ENCODE results near the gene EGFR.

DNA sequence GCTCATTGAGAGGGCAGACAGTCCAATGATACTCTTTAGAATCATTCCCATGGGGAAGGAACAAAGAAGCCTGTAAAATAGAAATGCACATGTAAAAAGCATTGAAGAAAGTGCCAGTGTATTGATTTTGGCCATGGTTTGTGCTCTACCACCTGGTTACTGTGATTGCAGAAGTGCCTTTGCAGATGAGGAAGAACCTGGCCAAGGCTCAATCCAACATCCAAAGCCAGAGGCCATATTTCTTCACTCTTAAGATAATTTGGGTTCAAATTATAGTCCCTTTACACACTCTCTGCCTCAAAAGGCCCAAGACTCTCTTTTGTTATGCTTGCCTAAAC, 122.1 kb downstream of the EGFR start:
- TF ChIP-seq, protein P1, sequence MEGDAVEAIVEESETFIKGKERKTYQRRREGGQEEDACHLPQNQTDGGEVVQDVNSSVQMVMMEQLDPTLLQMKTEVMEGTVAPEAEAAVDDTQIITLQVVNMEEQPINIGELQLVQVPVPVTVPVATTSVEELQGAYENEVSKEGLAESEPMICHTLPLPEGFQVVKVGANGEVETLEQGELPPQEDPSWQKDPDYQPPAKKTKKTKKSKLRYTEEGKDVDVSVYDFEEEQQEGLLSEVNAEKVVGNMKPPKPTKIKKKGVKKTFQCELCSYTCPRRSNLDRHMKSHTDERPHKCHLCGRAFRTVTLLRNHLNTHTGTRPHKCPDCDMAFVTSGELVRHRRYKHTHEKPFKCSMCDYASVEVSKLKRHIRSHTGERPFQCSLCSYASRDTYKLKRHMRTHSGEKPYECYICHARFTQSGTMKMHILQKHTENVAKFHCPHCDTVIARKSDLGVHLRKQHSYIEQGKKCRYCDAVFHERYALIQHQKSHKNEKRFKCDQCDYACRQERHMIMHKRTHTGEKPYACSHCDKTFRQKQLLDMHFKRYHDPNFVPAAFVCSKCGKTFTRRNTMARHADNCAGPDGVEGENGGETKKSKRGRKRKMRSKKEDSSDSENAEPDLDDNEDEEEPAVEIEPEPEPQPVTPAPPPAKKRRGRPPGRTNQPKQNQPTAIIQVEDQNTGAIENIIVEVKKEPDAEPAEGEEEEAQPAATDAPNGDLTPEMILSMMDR (IDR thresholded peaks at IDR 0.05; ENCODE audit: low read depth, low read length), result no peak
- TF ChIP-seq POLR2A (IDR thresholded peaks at IDR 0.05; ENCODE audit: extremely low read depth, insufficient read length), result no peak
- TF ChIP-seq, protein P2, sequence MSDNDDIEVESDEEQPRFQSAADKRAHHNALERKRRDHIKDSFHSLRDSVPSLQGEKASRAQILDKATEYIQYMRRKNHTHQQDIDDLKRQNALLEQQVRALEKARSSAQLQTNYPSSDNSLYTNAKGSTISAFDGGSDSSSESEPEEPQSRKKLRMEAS (IDR thresholded peaks at IDR 0.05; ENCODE audit: low read depth, low read length), result no peak
- no peak for TF ChIP-seq MYC (IDR thresholded peaks at IDR 0.05; ENCODE audit: low read depth, low read length)
